Activated CD4-positive, CD25-positive, alpha-beta regulatory T cell (primary cell): ENCODE data around the gene ZNF574.
"Not testable (repeated sequence)": the region's sequence is repeated elsewhere in the genome, so short reads cannot be mapped to it uniquely, and the experiment has no call there.

Experiments used
- DNase-seq, 4 experiments: peaks; one replicate each; lab custom pipeline; 2025; lab: John Stamatoyannopoulos, UW

Gene ZNF574

DNA sequence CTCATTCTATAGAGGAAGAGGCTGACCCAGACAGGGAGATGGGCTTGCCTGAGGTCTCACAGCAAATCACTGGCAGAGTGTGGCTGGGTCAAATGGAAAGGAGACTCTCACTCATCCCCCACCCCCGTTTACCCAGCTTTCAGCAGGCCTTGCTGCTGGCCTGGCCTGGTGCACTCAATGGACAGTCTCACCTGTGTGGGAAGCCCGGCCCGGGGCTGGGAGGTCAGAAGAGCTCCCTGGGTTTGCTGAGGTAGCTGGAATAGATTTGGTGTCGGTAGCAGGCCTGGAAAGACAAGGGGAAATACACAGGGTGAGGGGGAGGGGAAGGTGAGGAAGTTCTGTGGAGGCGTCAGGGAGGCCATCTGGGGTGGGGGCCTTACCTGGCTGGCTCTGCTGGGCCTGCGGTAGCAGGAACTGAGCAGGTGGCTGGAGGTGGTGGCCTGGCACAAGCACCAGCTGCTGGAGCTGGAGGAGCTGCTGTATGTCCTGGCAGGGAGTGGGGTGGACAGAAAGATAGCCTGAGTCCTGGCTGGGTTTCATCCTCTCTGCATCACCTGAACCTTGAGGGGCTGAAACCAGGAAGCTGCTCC lies 23.5 kb downstream of the ZNF574 start:
- no peak for DNase-seq

GRCh38 chr19:42100241-42100640 lies 24.3 kb downstream of the ZNF574 start:
- not testable (repeated sequence) for DNase-seq

DNA sequence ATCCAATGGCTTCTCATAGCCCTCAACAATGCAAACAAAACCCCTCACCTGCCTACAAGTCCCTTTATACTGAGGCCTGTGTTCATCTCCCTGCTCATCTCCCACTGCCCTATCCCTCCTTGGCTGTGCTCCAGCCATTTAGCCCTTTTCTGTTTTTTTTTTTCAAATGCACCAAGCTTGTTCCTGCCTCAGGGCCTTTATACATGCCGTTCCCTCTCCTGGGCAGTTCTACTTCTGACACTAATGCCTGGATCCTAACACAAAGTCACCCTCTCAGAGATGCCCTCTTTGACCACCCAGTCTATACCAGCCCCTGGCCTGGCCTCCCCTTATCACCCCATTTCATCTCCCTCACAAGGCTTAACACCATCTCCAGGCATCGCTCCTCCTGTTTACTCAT lies 26.9 kb downstream of the ZNF574 start:
- no peak for DNase-seq

DNA sequence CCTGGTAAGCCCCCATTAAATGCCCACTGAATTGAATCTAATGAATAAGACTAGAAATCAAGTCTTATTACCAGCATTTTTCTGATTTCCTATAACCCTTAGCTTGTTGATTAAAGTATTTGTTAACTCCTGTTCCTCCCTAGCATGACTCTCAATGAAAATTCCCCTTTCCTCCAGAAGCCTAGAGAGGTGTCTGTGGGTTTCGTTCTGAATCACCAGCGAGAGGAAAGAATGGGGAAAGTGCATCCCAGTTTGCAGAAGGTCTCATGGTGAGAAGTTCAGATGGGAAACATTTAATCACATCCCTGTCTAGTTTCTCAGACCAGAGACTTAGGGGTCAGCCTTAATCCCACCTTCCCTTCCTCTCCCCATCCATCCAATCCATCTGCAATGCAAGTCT lies 29.4 kb downstream of the ZNF574 start:
- no peak for DNase-seq

- DNase-seq = peak; percentile 72 to 82 (median 81)
These were observed 32.8 kb downstream of the ZNF574 start for GRCh38 chr19:42108527-42109389.

GRCh38 chr19:42109896-42110295 lies 33.9 kb downstream of the ZNF574 start:
- DNase-seq = no peak

GRCh38 chr19:42110658-42111057 lies 34.7 kb downstream of the ZNF574 start:
- DNase-seq = no peak

GRCh38 chr19:42111384-42111783 lies 35.4 kb downstream of the ZNF574 start:
- no peak for DNase-seq

- DNase-seq = no peak
These were observed 35.8 kb downstream of the ZNF574 start for GRCh38 chr19:42111811-42112210.

DNA sequence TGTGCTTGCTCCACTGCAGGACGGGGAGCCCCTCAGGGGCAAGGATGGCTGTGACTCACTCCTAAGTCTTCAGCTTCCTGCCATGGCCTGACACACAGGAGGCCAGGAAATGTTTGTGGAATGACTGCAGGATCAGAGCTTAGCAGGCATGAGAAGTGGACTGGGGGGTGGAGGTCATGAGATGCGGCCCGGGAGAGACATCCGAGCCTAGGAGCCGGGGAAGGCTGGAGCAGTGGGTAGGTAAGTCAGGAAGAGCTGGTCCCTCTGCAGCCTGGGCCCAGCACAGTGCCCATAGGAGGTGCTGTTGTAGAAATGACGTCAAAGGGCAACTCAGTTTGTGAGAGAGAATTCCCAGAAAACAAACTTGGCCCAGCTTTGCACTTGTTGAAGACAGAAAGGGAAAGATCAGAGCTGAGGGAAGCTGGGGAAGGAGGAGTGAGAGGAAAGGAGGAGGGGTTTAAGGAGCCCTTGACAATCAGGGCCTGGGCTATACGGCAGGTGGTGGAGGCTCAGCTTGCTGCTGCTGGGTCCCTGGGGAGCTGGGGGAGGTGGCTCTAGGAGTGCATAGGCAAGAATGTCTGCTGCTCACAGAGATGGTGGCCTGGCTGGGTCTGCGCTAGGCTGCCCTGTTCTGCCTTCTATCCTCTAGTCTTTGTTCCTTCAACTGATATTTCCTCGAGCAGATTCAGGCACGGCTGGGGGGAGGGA lies 37.8 kb downstream of the ZNF574 start:
- no peak for DNase-seq

DNA sequence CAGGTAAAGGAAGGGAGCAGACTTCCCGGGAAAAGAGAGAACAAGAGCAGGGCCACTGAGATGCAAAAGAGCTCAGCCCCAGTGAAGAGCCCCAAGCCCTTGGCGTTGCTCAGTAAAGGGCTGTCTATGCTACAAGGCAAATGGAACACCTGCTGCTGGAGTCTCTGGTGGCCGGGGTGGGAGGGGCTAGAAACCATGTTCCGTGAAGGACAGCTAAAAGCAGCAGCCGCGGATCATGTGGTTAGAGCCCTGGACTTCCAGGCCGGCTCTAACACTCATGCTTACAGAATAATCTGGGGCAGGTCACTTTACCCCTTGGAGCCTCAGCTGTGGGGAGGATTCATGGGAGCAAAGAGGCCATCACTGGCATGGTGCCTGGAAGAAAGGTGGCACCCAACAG lies 38.4 kb downstream of the ZNF574 start:
- DNase-seq = no peak

- DNase-seq = no peak
These were observed 39.3 kb downstream of the ZNF574 start for GRCh38 chr19:42115219-42115618.

DNA sequence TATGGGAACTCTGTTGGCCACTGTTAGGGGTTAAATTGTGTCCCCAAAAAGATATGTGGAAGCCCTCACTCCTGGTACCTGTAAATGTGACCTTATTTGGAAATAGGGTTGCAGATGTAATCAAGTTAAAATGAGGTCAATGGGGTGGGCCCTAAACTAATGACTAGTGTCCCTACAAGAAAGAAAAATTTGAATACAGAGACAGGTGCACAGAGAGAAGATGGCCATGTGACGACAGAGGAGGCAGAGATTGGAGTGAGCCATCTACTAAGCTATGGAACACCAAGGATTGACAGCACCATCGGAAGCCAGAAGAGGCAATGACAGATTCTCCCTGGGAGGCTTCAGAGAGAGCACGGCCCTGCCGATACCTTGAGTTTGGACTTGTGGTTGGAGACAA lies 39.7 kb downstream of the ZNF574 start:
- DNase-seq = no peak

DNA sequence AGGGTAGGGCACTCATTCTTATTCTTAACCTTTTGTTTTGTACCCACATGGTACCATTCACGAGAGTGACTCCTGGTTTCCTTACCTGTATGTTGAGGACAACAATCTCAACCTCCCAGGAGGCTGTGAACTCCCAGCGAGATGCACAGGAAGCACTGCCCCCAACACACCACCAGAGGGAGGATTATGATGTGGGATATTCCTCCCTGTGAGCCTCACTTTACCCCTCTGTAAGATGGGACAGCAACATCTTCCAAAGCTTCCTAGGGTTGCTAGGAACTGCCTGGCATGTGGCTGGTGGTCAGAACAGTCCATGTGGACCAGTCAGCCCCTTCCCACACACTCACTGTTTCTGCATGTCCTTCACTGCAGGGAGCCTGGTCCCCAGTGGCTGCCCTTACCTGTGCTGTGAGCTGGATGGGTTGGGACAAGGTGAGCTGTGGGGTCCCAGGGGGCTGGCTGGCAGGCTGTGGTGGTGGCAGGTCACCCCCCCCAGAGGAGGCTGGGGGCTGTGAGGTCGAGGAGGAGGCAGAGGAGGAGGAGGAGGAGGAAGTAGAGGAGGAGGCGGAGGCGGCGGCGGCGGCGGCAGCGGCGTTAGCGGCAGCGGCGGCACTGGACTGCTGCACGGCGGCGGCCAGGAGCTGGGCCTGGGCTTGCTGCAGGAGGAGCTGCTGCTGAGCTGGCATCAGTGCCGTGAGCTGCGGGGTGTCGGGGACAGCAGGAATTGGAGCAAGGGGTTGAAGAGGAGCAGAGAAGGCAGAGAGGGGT lies 40.5 kb downstream of the ZNF574 start:
- DNase-seq = no peak

DNA sequence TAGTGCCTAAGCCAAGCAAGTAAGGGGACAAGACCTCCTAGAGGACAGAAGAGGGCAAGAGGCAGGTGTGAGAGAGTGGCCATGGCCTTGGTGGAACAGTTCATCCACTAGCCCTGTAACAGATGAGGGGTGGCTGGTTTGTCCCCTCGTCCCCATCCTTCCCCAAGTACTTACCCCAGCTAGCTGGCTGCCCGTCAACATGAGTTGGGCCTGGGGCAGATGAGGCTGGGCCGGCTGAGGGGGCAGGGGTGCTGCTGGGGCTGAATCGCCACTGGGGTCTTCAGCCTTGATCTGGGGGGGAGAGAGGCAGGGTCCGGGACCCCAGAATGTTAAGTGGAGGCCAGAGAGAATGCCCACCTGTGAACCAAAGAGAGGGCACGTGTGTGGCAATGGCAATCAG lies 41.1 kb downstream of the ZNF574 start:
- no peak for DNase-seq

DNA sequence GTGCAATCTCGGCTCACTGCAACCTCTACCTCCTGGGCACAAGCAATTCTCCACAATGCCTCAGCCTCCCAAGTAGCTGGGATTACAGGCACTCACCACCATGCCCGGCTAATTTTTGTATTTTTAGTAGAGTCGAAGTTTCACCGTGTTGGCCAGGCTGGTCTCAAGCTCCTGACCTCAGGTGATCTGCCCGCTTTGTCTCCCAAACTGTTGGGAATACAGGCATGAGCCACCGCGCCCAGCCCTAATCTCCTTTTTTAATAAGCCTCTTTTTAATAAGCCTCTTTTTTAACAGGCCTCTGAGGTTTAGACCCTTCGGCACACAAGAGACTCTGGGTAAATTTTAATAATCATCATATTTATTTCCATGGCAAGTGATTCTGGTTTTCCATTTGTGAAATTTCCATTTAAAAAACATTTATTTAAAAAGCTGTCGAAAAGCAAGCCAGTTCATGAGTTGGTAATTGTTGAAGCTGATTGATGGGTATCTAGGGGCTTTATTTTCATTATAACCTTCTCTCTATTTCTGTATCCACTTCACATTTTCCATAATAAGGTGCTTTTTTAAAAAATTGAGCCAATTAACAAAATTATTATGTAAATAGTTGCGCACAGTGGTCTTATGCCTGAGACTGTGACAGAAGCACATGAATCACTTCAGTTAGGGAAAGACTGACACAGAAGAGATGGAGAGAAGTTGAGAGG lies 44.5 kb downstream of the ZNF574 start:
- DNase-seq = no peak

DNA sequence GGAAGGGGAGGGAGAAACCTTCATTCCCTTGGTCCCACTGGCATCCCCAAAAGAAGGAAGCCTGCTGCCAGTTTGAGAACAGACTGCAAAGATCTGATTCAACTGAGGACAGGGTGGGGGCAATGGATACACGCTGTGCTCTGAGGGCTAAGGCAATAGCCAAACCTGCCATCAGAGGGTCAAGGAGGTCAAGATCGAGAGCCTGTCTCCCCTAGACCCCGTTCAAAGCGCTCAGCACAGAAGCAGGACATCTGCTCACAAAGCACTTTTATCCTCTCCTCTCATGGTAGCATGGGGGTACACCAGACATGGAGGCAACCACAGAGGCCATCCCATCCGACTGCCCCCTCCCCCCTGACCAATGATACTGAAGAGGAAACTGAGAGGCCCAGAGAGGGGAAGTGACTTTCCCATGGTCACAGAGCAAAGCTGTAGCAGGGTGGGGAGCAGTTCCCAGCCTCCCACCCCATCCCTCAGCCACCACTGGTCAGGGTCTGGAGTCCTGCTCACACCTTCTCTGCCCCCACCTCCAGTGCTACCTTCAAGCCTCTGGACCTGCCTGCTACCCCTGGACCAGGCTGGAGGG lies 45.2 kb downstream of the ZNF574 start:
- DNase-seq = no peak

DNA sequence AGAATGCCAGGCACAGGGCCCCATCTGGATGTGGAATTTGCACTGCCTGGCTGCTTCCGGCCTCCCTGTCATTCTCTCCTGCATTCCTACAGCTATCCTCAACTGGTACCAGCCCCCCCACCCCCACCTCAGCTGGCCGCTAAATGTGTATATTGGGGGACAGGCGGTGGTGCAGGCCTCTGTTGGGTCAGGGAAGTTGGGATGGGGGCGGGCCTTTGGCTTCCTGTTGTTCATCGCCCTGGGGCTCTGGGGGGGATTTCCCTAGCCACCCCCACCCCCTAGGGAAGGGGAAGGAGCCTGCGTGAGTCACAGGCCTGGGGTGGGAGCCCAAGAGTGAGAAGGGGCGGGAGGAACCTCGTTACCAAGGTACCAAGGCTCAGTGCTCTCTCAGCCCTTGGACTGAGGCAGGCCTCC lies 45.7 kb downstream of the ZNF574 start:
- peak; percentile 31 to 65 (median 58) for DNase-seq

DNA sequence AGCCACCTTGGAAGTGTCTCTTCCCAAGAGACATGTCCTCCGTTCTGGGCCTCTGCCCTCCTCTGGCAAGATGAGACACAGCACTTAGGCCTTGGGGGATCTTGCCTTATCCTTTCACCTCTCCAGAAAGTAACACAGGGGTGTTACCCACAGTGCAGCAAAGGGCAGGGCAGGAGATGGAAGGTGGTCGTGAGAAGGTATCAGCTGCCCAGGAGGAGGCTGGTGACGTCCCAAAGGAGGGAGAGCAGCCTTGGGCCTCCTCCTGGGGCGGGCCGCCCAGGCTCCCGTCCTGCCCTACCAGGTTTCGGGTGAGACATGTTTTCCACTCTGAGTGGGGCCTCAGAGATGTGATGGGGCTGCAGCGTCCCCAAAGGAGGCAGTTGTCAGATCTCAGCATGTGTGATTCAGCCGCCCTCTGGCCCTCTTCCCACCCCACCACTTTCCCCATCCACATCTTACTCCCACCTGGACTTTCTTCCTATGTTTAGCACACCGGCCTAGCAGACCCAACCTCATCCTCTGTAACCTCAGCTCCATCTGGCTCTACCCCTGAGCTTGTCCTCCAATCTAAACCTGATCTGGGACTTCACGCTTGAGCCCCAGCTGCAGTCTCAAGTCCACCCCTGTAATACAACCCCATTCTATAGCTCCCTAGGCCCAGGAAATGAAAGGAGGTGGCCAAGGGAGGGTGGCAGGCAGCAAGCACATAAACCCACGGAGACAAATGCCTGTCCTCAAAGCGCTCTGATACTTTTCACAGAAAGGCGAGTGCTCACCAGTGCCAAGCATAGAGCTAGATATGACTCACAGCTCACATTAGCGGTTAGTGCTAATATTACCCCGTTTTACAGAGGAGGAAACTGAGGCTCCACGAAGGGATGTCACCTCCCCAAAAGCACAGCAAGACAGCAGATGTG lies 47.0 kb downstream of the ZNF574 start:
- DNase-seq = peak in 2 of 4 experiments; percentile 44 to 54

DNA sequence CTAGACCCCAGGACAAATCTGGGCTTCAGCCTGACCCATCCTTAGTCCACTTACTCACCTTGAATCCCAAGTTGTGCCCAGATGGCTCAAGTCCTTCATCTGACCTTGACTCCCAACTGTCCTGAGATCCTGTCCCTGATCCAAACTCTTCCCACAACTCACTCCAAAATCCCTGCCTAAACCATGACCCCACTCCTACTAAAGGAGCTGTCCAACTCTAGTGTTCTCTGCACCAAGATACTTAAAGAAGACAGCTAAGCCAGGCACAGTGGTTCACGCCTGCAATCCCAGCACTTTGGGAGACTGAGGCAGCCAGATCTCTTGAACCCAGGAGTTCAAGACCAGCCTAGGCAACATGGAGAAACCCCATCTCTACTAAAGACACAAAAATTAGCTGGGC lies 47.8 kb downstream of the ZNF574 start:
- no peak for DNase-seq
